Fibroblast of lung (primary cell): ENCODE data around the gene PDCD1LG2. TPM values are rescaled to one million over a fixed set of nuclear protein-coding genes. Genes with fewer than 3 reads are reported as not detected.
"Not testable (repeated sequence)": the region's sequence is repeated elsewhere in the genome, so short reads cannot be mapped to it uniquely, and the experiment has no call there.

Source experiments
- DNase-seq, 2 donors: peaks; one replicate each; pipeline versions ENCODE4 v3.0.0 to v3.0.0-alpha.2; 2010; ENCODE audit warnings: low read depth in 2 of 2
- H2AFZ ChIP-seq: 2 replicates; pipeline ENCODE4 v1.5.1; 2012; ENCODE audit warnings: low read length, control low read depth, inconsistent platforms
- H3K27ac ChIP-seq: 2 replicates; pipeline ENCODE4 v1.5.1; 2011; ENCODE audit warnings: low read length, control low read depth; ENCODE audit not compliant: insufficient read depth
- H3K27me3 ChIP-seq: 2 replicates; pipeline ENCODE4 v1.5.1; 2011; ENCODE audit warnings: mild to moderate bottlenecking, low read length; ENCODE audit not compliant: control insufficient read depth, insufficient read depth
- H3K36me3 ChIP-seq: 2 replicates; pipeline ENCODE4 v1.5.1; 2011; ENCODE audit warnings: low read length; ENCODE audit not compliant: control insufficient read depth, insufficient read depth
- H3K4me1 ChIP-seq: 2 replicates; pipeline ENCODE4 v1.5.1; 2011; ENCODE audit warnings: low read length; ENCODE audit not compliant: control insufficient read depth, insufficient read depth; ENCODE audit errors: extremely low read depth
- H3K4me2 ChIP-seq: 2 replicates; pipeline ENCODE4 v1.5.1; 2011; ENCODE audit warnings: low read length, control low read depth; ENCODE audit not compliant: insufficient read depth; ENCODE audit errors: extremely low read depth
- H3K4me3 ChIP-seq, 4 experiments: fragments of 200-600 bp in 1 of 4; sonication (generic) in 1 of 4; replicated peaks in 1 of 4; 2 replicates each; pipeline ENCODE4 v1.5.1; 2011 to 2016; ENCODE audit warnings: low read length in 4 of 4, low read depth in 3 of 4, mild to moderate bottlenecking in 3 of 4, control low read depth in 2 of 4, inconsistent platforms in 1 of 4, mixed read lengths in 1 of 4; ENCODE audit not compliant: insufficient read depth in 1 of 4; ENCODE audit errors: control extremely low read depth in 1 of 4
- H3K79me2 ChIP-seq: 2 replicates; pipeline ENCODE4 v1.5.1; 2012; ENCODE audit warnings: mild to moderate bottlenecking, low read length, inconsistent platforms; ENCODE audit not compliant: control insufficient read depth, insufficient read depth
- H3K9ac ChIP-seq: 2 replicates; pipeline ENCODE4 v1.5.1; 2011; ENCODE audit warnings: mild to moderate bottlenecking, low read length, control low read depth; ENCODE audit not compliant: insufficient read depth
- H3K9me3 ChIP-seq: 2 replicates; pipeline ENCODE4 v1.5.1; 2012; ENCODE audit warnings: low read depth, low read length; ENCODE audit not compliant: control insufficient read depth, insufficient read depth
- H4K20me1 ChIP-seq: 2 replicates; pipeline ENCODE4 v1.5.1; 2011; ENCODE audit warnings: low read length; ENCODE audit not compliant: control insufficient read depth, insufficient read depth; ENCODE audit errors: extremely low read depth
- EZH2 ChIP-seq: IDR thresholded peaks from 2 replicates; pipeline ENCODE4 v1.5.1; 2012; ENCODE audit warnings: low read length, control low read depth, mild to moderate bottlenecking; ENCODE audit errors: missing control alignments
- polyA plus RNA-seq, 2 donors: library from polyadenylated mRNA; depleted of rRNA in 1 of 2; stranded (reverse) in 1 of 2; unstranded in 1 of 2; fragments of >200 nt; gene quantifications; 2 replicates each; pipeline ENCODE4 v1.2.1, GENCODE V29; 2011 to 2012; ENCODE audit warnings: missing spikeins in 1 of 2
- total RNA-seq: library from RNA; depleted of rRNA; stranded (reverse); fragments of >200 nt; gene quantifications from 2 replicates; pipeline ENCODE4 v1.2.1, GENCODE V29; 2014
- TF ChIP-seq, protein P1 (sequence below), 2 donors: IDR thresholded peaks in 1 of 2; conservative IDR thresholded peaks in 1 of 2; 1 replicate in 1 of 2; 2 replicates in 1 of 2; pipeline ENCODE4 v1.5.1; 2011 to 2012; ENCODE audit warnings: low read length in 2 of 2, control low read depth in 1 of 2, inconsistent platforms in 1 of 2, low read depth in 1 of 2, mild to moderate bottlenecking in 1 of 2

The PDCD1LG2 gene
- total and polyA plus RNA-seq, 2 donors (not counting 1 experiment from before 2014, with no cell fraction given), result 6.9 to 16.9 TPM

DNA sequence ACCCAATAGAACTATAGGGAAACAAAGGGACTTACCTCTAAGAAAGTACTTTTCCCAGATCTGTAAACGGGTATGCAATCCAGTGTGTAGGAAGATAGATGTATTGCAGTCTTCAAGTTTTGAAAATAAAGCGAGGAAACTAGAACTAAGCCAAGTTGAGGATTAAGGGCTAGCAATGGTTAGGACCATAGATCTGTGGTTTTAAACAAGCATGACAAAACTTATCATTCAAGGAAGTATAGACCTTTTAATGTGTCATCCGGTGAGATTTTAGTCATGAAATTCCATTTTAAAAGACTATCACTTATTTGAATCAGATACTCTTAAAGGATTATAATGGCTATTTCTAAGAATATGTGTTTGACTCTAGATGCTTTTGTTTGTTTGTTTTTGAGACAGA is 39.5 kb upstream of the PDCD1LG2 start:
- Histone ChIP-seq H3K4me1 (no peaks in the 10 kb centered on the region), H2AFZ (no peak overlapping the region), H4K20me1 (no peaks in the 10 kb centered on the region), H3K27me3 (no peaks in the 10 kb centered on the region), H3K4me3 (no peak overlapping the region), H3K79me2 (no peaks in the 10 kb centered on the region), H3K27ac (no peak overlapping the region), H3K9me3 (no peaks in the 10 kb centered on the region), H3K36me3 (peaks cover 4% of the 10 kb centered on the region), H3K4me2 (no peak overlapping the region), H3K9ac (no peak overlapping the region)
- TF ChIP-seq EZH2, result no peak
- TF ChIP-seq, protein P1, sequence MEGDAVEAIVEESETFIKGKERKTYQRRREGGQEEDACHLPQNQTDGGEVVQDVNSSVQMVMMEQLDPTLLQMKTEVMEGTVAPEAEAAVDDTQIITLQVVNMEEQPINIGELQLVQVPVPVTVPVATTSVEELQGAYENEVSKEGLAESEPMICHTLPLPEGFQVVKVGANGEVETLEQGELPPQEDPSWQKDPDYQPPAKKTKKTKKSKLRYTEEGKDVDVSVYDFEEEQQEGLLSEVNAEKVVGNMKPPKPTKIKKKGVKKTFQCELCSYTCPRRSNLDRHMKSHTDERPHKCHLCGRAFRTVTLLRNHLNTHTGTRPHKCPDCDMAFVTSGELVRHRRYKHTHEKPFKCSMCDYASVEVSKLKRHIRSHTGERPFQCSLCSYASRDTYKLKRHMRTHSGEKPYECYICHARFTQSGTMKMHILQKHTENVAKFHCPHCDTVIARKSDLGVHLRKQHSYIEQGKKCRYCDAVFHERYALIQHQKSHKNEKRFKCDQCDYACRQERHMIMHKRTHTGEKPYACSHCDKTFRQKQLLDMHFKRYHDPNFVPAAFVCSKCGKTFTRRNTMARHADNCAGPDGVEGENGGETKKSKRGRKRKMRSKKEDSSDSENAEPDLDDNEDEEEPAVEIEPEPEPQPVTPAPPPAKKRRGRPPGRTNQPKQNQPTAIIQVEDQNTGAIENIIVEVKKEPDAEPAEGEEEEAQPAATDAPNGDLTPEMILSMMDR (conservative IDR thresholded peaks at IDR 0.05 in 1 of 2, IDR thresholded peaks at IDR 0.05 in 1 of 2; ENCODE audit: low read depth in 1 of 2, low read length in 2 of 2), result no peak
- DNase-seq, result no peak

DNA sequence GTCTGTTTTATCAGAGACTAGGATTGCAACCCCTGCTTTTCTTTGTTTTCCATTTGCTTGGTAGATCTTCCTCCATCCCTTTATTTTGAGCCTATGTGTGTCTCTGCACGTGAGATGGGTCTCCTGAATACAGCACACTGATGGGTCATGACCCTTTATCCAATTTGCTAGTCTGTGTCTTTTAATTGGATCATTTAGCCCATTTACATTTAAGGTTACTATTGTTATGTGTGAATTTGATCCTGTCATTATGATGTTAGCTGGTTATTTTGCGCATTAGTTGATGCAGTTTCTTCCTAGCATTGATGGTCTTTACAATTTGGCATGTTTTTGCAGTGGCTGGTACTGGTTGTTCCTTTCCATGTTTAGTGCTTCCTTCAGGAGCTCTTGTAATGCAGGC is 34.7 kb upstream of the PDCD1LG2 start:
- H3K36me3 ChIP-seq, DNase-seq, H3K27ac ChIP-seq, H3K9me3 ChIP-seq, H4K20me1 ChIP-seq, H3K4me1 ChIP-seq, H3K4me2 ChIP-seq, H3K4me3 ChIP-seq, H2AFZ ChIP-seq, H3K27me3 ChIP-seq, H3K9ac ChIP-seq, H3K79me2 ChIP-seq: not testable (repeated sequence)

DNA sequence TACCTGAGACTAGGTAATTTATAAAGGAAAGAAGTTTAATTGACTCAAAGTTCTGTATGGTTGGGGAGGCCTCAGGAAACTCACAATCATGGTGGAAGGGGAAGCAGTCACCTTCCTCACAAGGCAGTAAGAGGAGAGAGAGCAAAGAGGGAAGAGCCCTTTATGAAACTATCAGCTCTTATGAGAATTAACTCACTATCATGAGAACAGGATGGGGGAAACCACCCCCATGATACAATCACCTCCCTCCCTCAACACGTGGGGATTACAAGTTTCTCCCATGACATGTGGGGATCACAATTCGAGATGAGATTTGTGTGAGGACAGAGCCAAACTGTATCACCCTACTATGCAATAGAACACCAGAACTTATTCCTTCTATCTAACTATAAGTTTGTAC is 32.1 kb upstream of the PDCD1LG2 start:
- H4K20me1 ChIP-seq, result no peaks in the 10 kb centered on the region
- H3K27ac ChIP-seq, result no peak overlapping the region
- no peaks in the 10 kb centered on the region for H3K9me3 ChIP-seq
- H3K4me2 ChIP-seq, result no peak overlapping the region
- no peak for DNase-seq
- no peak overlapping the region for H3K4me3 ChIP-seq
- no peaks in the 10 kb centered on the region for H3K36me3 ChIP-seq
- no peaks in the 10 kb centered on the region for H3K4me1 ChIP-seq
- no peak overlapping the region for H3K9ac ChIP-seq
- no peak overlapping the region for H2AFZ ChIP-seq
- no peaks in the 10 kb centered on the region for H3K27me3 ChIP-seq
- TF ChIP-seq, protein P1 (conservative IDR thresholded peaks at IDR 0.05 in 1 of 2, IDR thresholded peaks at IDR 0.05 in 1 of 2; ENCODE audit: low read depth in 1 of 2, low read length in 2 of 2), result no peak
- TF ChIP-seq EZH2, result no peak
- H3K79me2 ChIP-seq, result no peaks in the 10 kb centered on the region
